H1 (cell line): ENCODE results near the gene ASCC3. TPM values are rescaled to one million over a fixed set of nuclear protein-coding genes. Genes with fewer than 3 reads are reported as not detected.

Source experiments
- CTCF ChIA-PET: fragments of 300-600 bp; sonication (Branson Sonifier 250); formaldehyde crosslinking; loops from one replicate; lab custom pipeline; 2021; ENCODE audit not compliant: partially characterized antibody; lab: Charles Lee
- POLR2A ChIA-PET: fragments of 300-600 bp; sonication (Branson Sonifier 250); formaldehyde crosslinking; loops from one replicate; lab custom pipeline; 2021; ENCODE audit warnings: inconsistent platforms; ENCODE audit not compliant: partially characterized antibody; lab: Charles Lee
- DNase-seq, 2 experiments: peaks; one replicate each; pipeline versions ENCODE4 v3.0.0 to v3.0.0-alpha.2; 2010 to 2022; ENCODE audit warnings: low spot score in 2 of 2, low read depth in 1 of 2, mixed read lengths in 1 of 2
- FAIRE-seq: peaks from 2 replicates; lab custom pipeline; 2011; peaks lifted over from hg19 to GRCh38; lab: Jason Lieb, UNC
- H2AFZ ChIP-seq: 2 replicates; pipeline ENCODE4 v1.8.1; 2012; ENCODE audit warnings: low read length, inconsistent platforms
- H2AK5ac ChIP-seq: 2 replicates; pipeline ENCODE4 v1.6.1; 2013; ENCODE audit warnings: low read depth, low read length
- H2BK120ac ChIP-seq: replicated peaks from 2 replicates; pipeline ENCODE3; 2013; ENCODE audit warnings: low read depth, low read length, inconsistent platforms
- H2BK12ac ChIP-seq: 2 replicates; pipeline ENCODE4 v1.6.1; 2013; ENCODE audit warnings: low read depth, low read length
- H2BK15ac ChIP-seq: 2 replicates; pipeline ENCODE4 v1.6.1; 2013; ENCODE audit warnings: low read length
- H2BK20ac ChIP-seq: 2 replicates; pipeline ENCODE4 v1.6.1; 2013; ENCODE audit warnings: low read length
- H2BK5ac ChIP-seq: 2 replicates; pipeline ENCODE4 v1.6.1; 2013; ENCODE audit warnings: low read depth, low read length
- H3K14ac ChIP-seq: 2 replicates; pipeline ENCODE4 v1.6.1; 2013; ENCODE audit warnings: inconsistent platforms; ENCODE audit not compliant: insufficient read length
- H3K18ac ChIP-seq: 2 replicates; pipeline ENCODE4 v1.6.1; 2013; ENCODE audit warnings: low read length; ENCODE audit errors: extremely low read depth
- H3K23ac ChIP-seq: 2 replicates; pipeline ENCODE4 v1.6.1; 2013; ENCODE audit warnings: inconsistent platforms; ENCODE audit not compliant: insufficient read length
- H3K23me2 ChIP-seq: 2 replicates; pipeline ENCODE4 v1.6.1; 2013; ENCODE audit warnings: low read depth, low read length
- H3K27ac ChIP-seq: 2 replicates; pipeline ENCODE4 v1.6.1; 2011; ENCODE audit warnings: low read depth, low read length, inconsistent platforms
- H3K27me3 ChIP-seq, 4 experiments: replicated peaks in 1 of 4; 1 replicate in 1 of 4; 2 replicates in 3 of 4; pipeline versions ENCODE4 v1.6.1 to v1.8.1; 2011 to 2013; ENCODE audit warnings: low read length in 3 of 4, mild to moderate bottlenecking in 3 of 4, inconsistent platforms in 2 of 4, mixed read lengths in 2 of 4, moderate library complexity in 1 of 4; ENCODE audit not compliant: control insufficient read depth in 3 of 4, insufficient read depth in 3 of 4; ENCODE audit errors: extremely low read depth in 1 of 4
- H3K36me3 ChIP-seq, 4 experiments: 2 replicates each; pipeline versions ENCODE4 v1.6.1 to v1.8.1; 2011 to 2013; ENCODE audit warnings: mild to moderate bottlenecking in 4 of 4, low read length in 3 of 4, moderate library complexity in 2 of 4, control low read depth in 1 of 4, inconsistent platforms in 1 of 4; ENCODE audit not compliant: insufficient read depth in 4 of 4, control insufficient read depth in 2 of 4
- H3K4ac ChIP-seq: replicated peaks from 2 replicates; pipeline ENCODE3; 2013; ENCODE audit warnings: low read length, low read depth, mixed read lengths, inconsistent platforms; ENCODE audit not compliant: insufficient read length
- H3K4me1 ChIP-seq, 4 experiments: replicated peaks in 1 of 4; 1 replicate in 1 of 4; 2 replicates in 3 of 4; pipeline versions ENCODE4 v1.6.1 to v1.8.1; 2011 to 2013; ENCODE audit warnings: low read length in 3 of 4, inconsistent platforms in 2 of 4, mixed read lengths in 1 of 4; ENCODE audit not compliant: insufficient read depth in 4 of 4, control insufficient read depth in 3 of 4
- H3K4me2 ChIP-seq, 2 experiments: 2 replicates each; pipeline versions ENCODE4 v1.6.1 to v1.8.1; 2011 to 2013; ENCODE audit warnings: low read depth in 2 of 2, low read length in 2 of 2, control low read depth in 1 of 2, inconsistent platforms in 1 of 2, mild to moderate bottlenecking in 1 of 2; ENCODE audit not compliant: insufficient read depth in 1 of 2
- H3K4me3 ChIP-seq, 4 experiments: fragments of 200-600, 300-600 bp in 1 of 4; sonication (generic), shearing (Covaris generic), sonication (Bioruptor Twin) in 1 of 4; 2 replicates each; pipeline versions ENCODE4 v1.5.1 to v1.8.1; 2011 to 2016; ENCODE audit warnings: low read length in 4 of 4, low read depth in 3 of 4, control low read depth in 2 of 4, inconsistent platforms in 2 of 4, mild to moderate bottlenecking in 2 of 4, mixed read lengths in 1 of 4, moderate library complexity in 1 of 4; ENCODE audit not compliant: insufficient read depth in 2 of 4; ENCODE audit errors: extremely low read depth in 1 of 4
- H3K56ac ChIP-seq: replicated peaks from 2 replicates; pipeline ENCODE3; 2013; ENCODE audit warnings: low read depth, mild to moderate bottlenecking, mixed read lengths, low read length, inconsistent platforms; ENCODE audit not compliant: insufficient read length
- H3K79me1 ChIP-seq: 2 replicates; pipeline ENCODE4 v1.6.1; 2013; ENCODE audit warnings: low read depth, low read length, control low read depth
- H3K79me2 ChIP-seq, 2 experiments: 2 replicates each; pipeline versions ENCODE4 v1.6.1 to v1.8.1; 2012 to 2013; ENCODE audit warnings: low read length in 2 of 2, mild to moderate bottlenecking in 2 of 2, inconsistent platforms in 1 of 2; ENCODE audit not compliant: insufficient read depth in 2 of 2, control insufficient read depth in 1 of 2
- H3K9ac ChIP-seq, 4 experiments: replicated peaks in 1 of 4; 1 replicate in 1 of 4; 2 replicates in 3 of 4; pipeline versions ENCODE4 v1.6.1 to v1.8.1; 2011 to 2013; ENCODE audit warnings: low read depth in 3 of 4, low read length in 3 of 4, control low read depth in 2 of 4, mild to moderate bottlenecking in 2 of 4, moderate library complexity in 2 of 4, inconsistent platforms in 1 of 4; ENCODE audit errors: extremely low read depth in 1 of 4
- H3K9me3 ChIP-seq, 2 experiments: 2 replicates each; pipeline versions ENCODE4 v1.6.1 to v1.8.1; 2012 to 2013; ENCODE audit warnings: mild to moderate bottlenecking in 2 of 2, moderate library complexity in 2 of 2, control low read depth in 1 of 2, inconsistent platforms in 1 of 2, low read depth in 1 of 2, low read length in 1 of 2, mixed read lengths in 1 of 2; ENCODE audit not compliant: insufficient read depth in 2 of 2
- H4K20me1 ChIP-seq, 2 experiments: replicated peaks in 1 of 2; 2 replicates each; pipeline versions ENCODE3 to v1.8.1; 2011 to 2013; ENCODE audit warnings: inconsistent platforms in 2 of 2, low read length in 2 of 2, mild to moderate bottlenecking in 1 of 2; ENCODE audit not compliant: insufficient read depth in 2 of 2, control insufficient read depth in 1 of 2
- H4K5ac ChIP-seq: 2 replicates; pipeline ENCODE4 v1.6.1; 2013; ENCODE audit warnings: low read length, low read depth, mixed read lengths, inconsistent platforms; ENCODE audit not compliant: insufficient read length
- H4K8ac ChIP-seq: 2 replicates; pipeline ENCODE4 v1.8.0; 2013; ENCODE audit warnings: mild to moderate bottlenecking, moderate library complexity, low read length, inconsistent platforms; ENCODE audit not compliant: insufficient read depth; ENCODE audit errors: extremely low read depth
- H4K91ac ChIP-seq: replicated peaks from 2 replicates; pipeline ENCODE3; 2013; ENCODE audit warnings: low read length, mixed read lengths, inconsistent platforms; ENCODE audit not compliant: insufficient read length
- EP300 ChIP-seq, 2 experiments: IDR thresholded peaks; 1 replicate in 1 of 2; 2 replicates in 1 of 2; pipeline ENCODE4 v1.6.1; 2011 to 2012; ENCODE audit warnings: low read depth in 2 of 2, low read length in 2 of 2, mild to moderate bottlenecking in 2 of 2, borderline replicate concordance in 1 of 2, inconsistent platforms in 1 of 2, moderate library complexity in 1 of 2
- SRF ChIP-seq: IDR thresholded peaks from 2 replicates; pipeline ENCODE4 v1.6.1; 2011; ENCODE audit warnings: mild to moderate bottlenecking, low read depth, low read length, moderate library complexity
- TEAD4 ChIP-seq: IDR thresholded peaks from 2 replicates; pipeline ENCODE4 v1.6.1; 2012; ENCODE audit warnings: low read depth, low read length, inconsistent platforms, mixed read lengths
- WGBS, 2 experiments: shearing (Covaris generic) in 1 of 2; methylation state at CpG; one replicate each; pipeline versions ENCODE4 v1.1.6 to v1.1.7; 2013 to 2015; ENCODE audit warnings: low lambda C conversion rate in 2 of 2, mixed read lengths in 2 of 2, inconsistent platforms in 1 of 2, low coverage in 1 of 2, missing lambda C conversion rate in 1 of 2; ENCODE audit not compliant: insufficient replicate concordance in 2 of 2, insufficient coverage in 1 of 2, insufficient read length in 1 of 2; ENCODE audit errors: extremely low coverage in 1 of 2, missing lambda C conversion rate in 1 of 2; 5-methylcytosine and 5-hydroxymethylcytosine counted together
- polyA plus RNA-seq, 7 experiments: library from polyadenylated mRNA; depleted of rRNA in 3 of 7; stranded (reverse) in 5 of 7; unstranded in 2 of 7; fragments of >200 nt in 5 of 7; fragments of 200-250 nt in 2 of 7; gene quantifications; 1 replicate in 5 of 7; 2 replicates in 1 of 7; 4 replicates in 1 of 7; pipeline versions ENCODE4 v1.2.1 to v1.2.3, GENCODE V29; 2011 to 2013; ENCODE audit warnings: missing spikeins in 2 of 7, mixed read lengths in 2 of 7
- total RNA-seq: library from RNA; stranded (reverse); fragmentation: NEBNext Ultra II Directional; extraction: Animal tissue kit (Norgen Biotek cat#: 25700); gene quantifications from 2 replicates; pipeline ENCODE4 v1.2.1, GENCODE V29; 2021

ASCC3 gene
- total and polyA plus RNA-seq, 2 of the 8 experiments (the other 6 are each of a cell fraction or from before 2014, with no cell fraction given) = 37.5 to 77.8 TPM

DNA sequence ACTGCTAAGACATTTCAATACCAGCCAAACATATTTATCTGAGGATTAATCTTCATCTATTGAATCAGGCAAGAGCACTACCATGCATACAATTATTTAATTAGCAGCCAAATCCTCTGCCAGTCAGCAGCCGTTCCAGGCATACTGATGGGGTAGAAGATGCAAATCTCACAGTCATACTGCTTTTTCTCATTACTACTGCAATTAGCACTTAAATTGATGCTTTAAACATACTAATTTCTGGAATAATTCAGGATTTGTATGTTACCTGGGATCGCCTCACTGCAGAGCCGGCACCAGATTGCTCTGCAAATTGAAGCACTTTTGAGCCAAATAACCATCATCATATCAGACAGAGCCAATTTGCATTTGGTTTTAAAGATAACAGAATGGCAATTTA, 366.5 kb downstream of the ASCC3 start:
- no peak overlapping the region for H3K4me2 ChIP-seq
- H2AK5ac ChIP-seq = no peak overlapping the region
- 98% methylated on average over 3 of the region's 3 CpGs; no CpG with 5 or more reads in 1 of the 2 experiments for WGBS, 2 experiments
- H3K14ac ChIP-seq = no peak overlapping the region
- H3K79me2 ChIP-seq = no peaks in the 10 kb centered on the region
- no peak for DNase-seq
- no peaks in the 10 kb centered on the region for H3K9me3 ChIP-seq
- H2BK120ac ChIP-seq = no peak overlapping the region
- no peak for FAIRE-seq
- H4K20me1 ChIP-seq = no peaks in the 10 kb centered on the region
- H3K18ac ChIP-seq = no peak overlapping the region
- H3K27me3 ChIP-seq = no peaks in the 10 kb centered on the region
- no peaks in the 10 kb centered on the region for H3K23me2 ChIP-seq
- H2BK20ac ChIP-seq = no peak overlapping the region
- H4K8ac ChIP-seq = no peak overlapping the region
- H2BK12ac ChIP-seq = no peak overlapping the region
- ChIA-PET CTCF (interaction anchor here (0.6 kb wide), 1 partner anchor 210 kb away, joined by 4 read pairs; no protein-coding TSS in a partner anchor), POLR2A (no interaction called here)
- no peak overlapping the region for H3K56ac ChIP-seq
- no peak overlapping the region for H3K4ac ChIP-seq
- no peak overlapping the region for H3K4me3 ChIP-seq
- no peak overlapping the region for H3K23ac ChIP-seq
- H2BK15ac ChIP-seq = no peak overlapping the region
- H3K27ac ChIP-seq = no peak overlapping the region
- H3K79me1 ChIP-seq = no peaks in the 10 kb centered on the region
- H4K91ac ChIP-seq = no peak overlapping the region
- no peak overlapping the region for H2AFZ ChIP-seq
- no peak overlapping the region for H2BK5ac ChIP-seq
- no peaks in the 10 kb centered on the region for H3K4me1 ChIP-seq
- H3K36me3 ChIP-seq = peaks cover 0 to 8% (median 4%) of the 10 kb centered on the region in 4 experiments; a peak in 3 of 8 replicates
- H3K9ac ChIP-seq = no peak overlapping the region
- H4K5ac ChIP-seq = no peak overlapping the region
- TF ChIP-seq EP300 (IDR thresholded peaks at IDR 0.05; ENCODE audit: borderline replicate concordance in 1 of 2, low read depth in 2 of 2, low read length in 2 of 2) (no peak), TEAD4 (no peak), SRF (no peak)
